ENCODE data around the gene CLDND1. TPM values are rescaled to one million over a fixed set of nuclear protein-coding genes. Genes with fewer than 3 reads are reported as not detected.

Gene CLDND1
- total and polyA plus RNA-seq, 10 of the 15 experiments (the other 5 are each of a cell fraction or from before 2014, with no cell fraction given) = 97.8 to 225 (median 152) TPM

DNA sequence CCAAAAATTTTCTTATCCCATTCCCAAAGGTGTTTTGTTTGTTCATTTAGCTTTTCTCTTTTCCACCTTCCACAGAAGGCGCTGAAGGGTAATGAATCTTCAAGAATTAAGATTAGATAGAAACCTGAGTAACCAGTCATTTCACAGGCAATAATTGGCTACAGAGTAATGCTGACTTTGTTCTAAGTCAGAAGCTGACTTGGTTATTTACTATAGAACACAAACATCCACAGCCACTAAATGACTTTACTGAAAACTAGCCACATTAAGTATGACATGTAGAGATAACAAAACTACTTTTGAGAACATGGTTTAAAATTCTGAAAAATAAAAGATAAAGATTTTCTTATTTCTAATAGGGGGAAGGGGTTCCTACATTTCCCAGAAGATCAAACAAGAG, 7.8 kb downstream of the CLDND1 start:
- Histone ChIP-seq H4K20me1 (ENCODE audit: control insufficient read depth, insufficient read depth) (no peaks in the 10 kb centered on the region), H3K27ac (ENCODE audit: control insufficient read depth, insufficient read depth) (no peak overlapping the region), H3K79me2 (ENCODE audit: control insufficient read depth, insufficient read depth, low read length) (peaks cover 33% of the 10 kb centered on the region), H3K27me3 (replicated peaks in 1 of 2; ENCODE audit: control insufficient read depth in 2 of 2, insufficient read depth in 2 of 2, low read length in 1 of 2) (no peaks in the 10 kb centered on the region), H3K9me3 (replicated peaks; ENCODE audit: control insufficient read depth, insufficient read depth, low read length) (no peaks in the 10 kb centered on the region), H3K4me1 (ENCODE audit: control insufficient read depth, insufficient read depth, low read length) (no peaks in the 10 kb centered on the region), H2AFZ (ENCODE audit: control insufficient read depth, low read depth, low read length) (no peak overlapping the region), H3K36me3 (ENCODE audit: control insufficient read depth in 2 of 2, insufficient read depth in 2 of 2, low read length in 1 of 2) (peaks cover 0 to 24% of the 10 kb centered on the region in 2 experiments), H3K9ac (ENCODE audit: control insufficient read depth, insufficient read depth, low read length) (no peak overlapping the region), H3K4me3 (no peak overlapping the region), H3K4me2 (ENCODE audit: control insufficient read depth, insufficient read depth) (no peak overlapping the region)
- 100% methylated on average over 1 of the region's 1 CpG for WGBS (ENCODE audit: insufficient coverage, insufficient replicate concordance, low lambda C conversion rate, missing lambda C conversion rate)
- intact Hi-C loops (cut with micrococcal nuclease; ENCODE audit: unreplicated experiment) (no loop called here), in situ Hi-C loops (cut with MboI) (loop anchor here (10.0 kb wide), 1 partner anchor 480 kb away; the partner anchor contains the start of gene GABRR3)
- no peak for DNase-seq (ENCODE audit: low read depth, low spot score)
- CTCF ChIA-PET = interaction anchor here (0.5 to 0.7 kb wide), 2 partner anchors 8 to 316 kb away, joined by 4 read pairs; partner anchors contain the start of gene CLDND1
- TF ChIP-seq SMAD5 (IDR thresholded peaks at IDR 0.05; ENCODE audit: low read depth) (no peak), CREM (IDR thresholded peaks at IDR 0.05; ENCODE audit: low read depth) (no peak), POLR2AphosphoS2 (IDR thresholded peaks at IDR 0.05; ENCODE audit: low read depth, low read length) (no peak), HDAC6 (IDR thresholded peaks at IDR 0.05; ENCODE audit: unreplicated experiment) (no peak), SMARCA5 (IDR thresholded peaks at IDR 0.05) (no peak), TBL1XR1 (IDR thresholded peaks at IDR 0.05; ENCODE audit: low read depth, low read length) (no peak), CHD4 (IDR thresholded peaks at IDR 0.05) (no peak), SUZ12 (IDR thresholded peaks at IDR 0.05; ENCODE audit: unreplicated experiment) (no peak), YBX1 (IDR thresholded peaks at IDR 0.05) (no peak), FOS (IDR thresholded peaks at IDR 0.05; ENCODE audit: borderline replicate concordance, extremely low read depth, insufficient read length) (no peak), RB1 (IDR thresholded peaks at IDR 0.05; ENCODE audit: borderline replicate concordance) (no peak)
- TF ChIP-seq, protein P1, sequence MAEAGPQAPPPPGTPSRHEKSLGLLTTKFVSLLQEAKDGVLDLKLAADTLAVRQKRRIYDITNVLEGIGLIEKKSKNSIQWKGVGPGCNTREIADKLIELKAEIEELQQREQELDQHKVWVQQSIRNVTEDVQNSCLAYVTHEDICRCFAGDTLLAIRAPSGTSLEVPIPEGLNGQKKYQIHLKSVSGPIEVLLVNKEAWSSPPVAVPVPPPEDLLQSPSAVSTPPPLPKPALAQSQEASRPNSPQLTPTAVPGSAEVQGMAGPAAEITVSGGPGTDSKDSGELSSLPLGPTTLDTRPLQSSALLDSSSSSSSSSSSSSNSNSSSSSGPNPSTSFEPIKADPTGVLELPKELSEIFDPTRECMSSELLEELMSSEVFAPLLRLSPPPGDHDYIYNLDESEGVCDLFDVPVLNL (IDR thresholded peaks at IDR 0.05; ENCODE audit: low read depth, low read length) = no peak
- FAIRE-seq = no peak
- RAD21 ChIA-PET (ENCODE audit: unreplicated experiment) = no interaction called here
- BruUV-seq (replicated peaks) = no TSS peak
- POLR2A ChIA-PET = no interaction called here
- ATAC-seq = peak; percentile 17
- SMC1A ChIA-PET (ENCODE audit: uncharacterized antibody, unreplicated experiment) = interaction anchor here (1.1 to 1.6 kb wide), 4 partner anchors 14 to 75 kb away, joined by 3 to 4 read pairs (median 3); no protein-coding TSS in a partner anchor
